RCC 7860 (cell line): Measurements from ENCODE around the gene SELENOO.
"Not testable (repeated sequence)": the region's sequence is repeated elsewhere in the genome, so short reads cannot be mapped to it uniquely, and the experiment has no call there.

ENCODE experiments used
- DNase-seq: peaks from one replicate; pipeline ENCODE4 v3.0.0-alpha.2; 2015; ENCODE audit warnings: low spot score
- FAIRE-seq: peaks from 2 replicates; lab custom pipeline; 2012; peaks lifted over from hg19 to GRCh38; lab: Jason Lieb, UNC

Gene SELENOO

DNA sequence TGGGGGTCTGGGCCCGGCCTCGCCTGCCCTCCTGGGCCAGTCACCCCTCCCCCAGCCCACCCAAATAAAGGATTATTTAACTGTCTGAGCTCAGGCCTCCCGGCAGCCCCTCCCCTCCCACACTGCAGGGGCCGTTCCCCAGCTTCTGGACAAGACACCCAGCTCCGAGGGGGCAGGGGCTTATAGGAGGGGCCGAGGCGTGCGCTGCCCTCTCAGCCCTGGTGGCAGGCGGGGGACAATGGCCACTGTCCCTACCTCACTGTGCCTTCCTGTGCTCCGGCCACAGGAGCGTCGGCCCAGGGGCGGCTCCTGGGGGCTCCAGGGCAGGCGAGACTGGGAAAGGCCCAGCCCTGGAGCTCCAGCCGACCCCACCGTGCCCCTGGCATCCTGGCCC lies 2.2 kb upstream of the SELENOO start:
- DNase-seq = no peak
- FAIRE-seq = no peak

DNA sequence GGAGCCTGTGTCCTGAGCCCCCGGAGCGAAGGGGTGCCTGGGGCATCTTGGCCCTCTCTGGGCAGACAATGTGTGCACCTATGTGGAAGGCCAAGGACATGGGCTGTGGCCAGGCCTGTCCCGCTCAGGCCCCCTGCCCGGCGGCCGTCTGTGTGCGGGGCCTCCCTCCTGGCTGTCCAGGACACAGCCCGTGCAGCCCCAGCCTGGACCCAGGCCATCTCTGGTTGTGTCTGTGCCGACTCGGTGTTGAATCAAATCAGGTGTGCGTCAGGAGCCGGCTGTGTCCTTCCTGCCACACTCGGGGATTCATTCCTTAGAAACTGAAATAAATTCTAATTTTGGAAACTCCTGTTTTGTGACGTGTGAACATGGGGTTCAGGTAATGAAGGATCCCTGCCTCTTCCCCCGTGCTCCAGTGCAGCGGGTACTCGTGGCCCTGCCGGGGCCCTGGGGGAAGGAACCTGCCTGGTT lies 1.5 kb upstream of the SELENOO start:
- FAIRE-seq (no peak), DNase-seq (no peak)

DNA sequence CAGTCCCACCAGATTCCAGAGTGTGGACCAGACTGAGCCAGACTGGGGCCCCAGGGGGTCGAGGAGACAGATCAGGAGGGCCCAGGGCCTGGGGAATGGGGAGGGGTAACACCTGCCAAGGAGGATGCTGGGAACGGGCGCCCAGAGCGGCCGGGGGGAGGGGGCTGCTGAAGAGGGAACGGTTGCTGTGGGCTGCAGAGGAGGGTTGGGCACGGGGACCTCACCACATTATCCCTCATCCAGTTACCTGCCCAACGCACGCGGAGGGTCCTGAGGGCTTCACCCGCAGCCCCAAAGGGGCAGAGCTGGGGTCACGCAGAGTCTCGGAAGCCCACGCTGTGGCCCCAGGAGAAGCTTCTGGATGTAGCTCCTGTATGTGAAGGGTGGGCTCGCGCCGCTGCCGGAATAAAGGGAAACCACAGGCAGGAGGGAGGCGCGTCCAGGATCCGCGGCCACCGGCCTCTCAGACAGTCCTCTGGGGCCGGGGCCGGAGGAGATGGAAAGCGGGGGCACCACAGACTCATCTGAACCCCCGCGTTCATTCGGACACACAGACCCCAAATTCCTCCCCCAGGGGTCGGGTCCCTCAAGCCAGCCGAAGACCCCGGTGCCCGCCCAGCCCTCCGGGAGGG lies 866 bp upstream of the SELENOO start:
- no peak for FAIRE-seq
- no peak for DNase-seq

DNA sequence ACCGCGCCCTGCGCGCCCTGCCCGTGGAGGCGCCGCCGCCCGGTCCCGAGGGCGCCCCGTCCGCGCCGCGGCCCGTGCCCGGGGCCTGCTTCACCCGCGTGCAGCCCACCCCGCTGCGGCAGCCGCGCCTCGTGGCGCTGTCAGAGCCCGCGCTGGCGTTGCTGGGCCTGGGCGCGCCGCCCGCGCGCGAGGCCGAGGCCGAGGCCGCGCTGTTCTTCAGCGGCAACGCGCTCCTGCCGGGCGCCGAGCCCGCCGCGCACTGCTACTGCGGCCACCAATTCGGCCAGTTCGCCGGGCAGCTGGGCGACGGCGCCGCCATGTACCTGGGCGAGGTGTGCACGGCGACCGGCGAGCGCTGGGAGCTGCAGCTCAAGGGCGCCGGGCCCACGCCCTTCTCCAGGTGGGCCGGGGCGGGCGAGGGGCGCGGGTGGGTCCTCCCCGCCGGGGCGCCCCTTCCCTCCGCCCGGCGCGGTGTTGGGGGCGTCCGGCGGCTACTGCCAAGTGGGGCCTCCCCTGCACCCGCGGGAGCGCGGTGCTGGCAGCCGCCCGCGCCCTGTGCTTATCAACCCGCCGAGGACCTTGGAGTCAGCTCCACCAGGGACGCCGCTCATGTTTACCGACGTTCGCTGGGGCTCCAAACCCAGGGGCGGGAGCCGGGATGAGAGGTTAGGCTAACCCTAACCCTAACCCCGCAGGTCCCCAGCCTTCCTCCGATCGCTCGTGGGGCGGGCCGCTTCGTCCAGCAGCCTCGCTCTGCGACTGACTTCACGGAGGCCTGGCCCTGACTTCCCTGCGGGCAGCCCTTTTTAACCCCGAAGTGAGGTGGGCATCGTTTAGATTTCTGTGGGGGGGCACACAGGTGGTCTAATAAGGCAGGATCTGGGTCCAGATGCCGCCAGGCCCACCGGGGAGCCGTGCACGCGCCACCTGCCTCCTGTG lies 649 bp downstream of the SELENOO start:
- FAIRE-seq (no peak), DNase-seq (no peak)

DNA sequence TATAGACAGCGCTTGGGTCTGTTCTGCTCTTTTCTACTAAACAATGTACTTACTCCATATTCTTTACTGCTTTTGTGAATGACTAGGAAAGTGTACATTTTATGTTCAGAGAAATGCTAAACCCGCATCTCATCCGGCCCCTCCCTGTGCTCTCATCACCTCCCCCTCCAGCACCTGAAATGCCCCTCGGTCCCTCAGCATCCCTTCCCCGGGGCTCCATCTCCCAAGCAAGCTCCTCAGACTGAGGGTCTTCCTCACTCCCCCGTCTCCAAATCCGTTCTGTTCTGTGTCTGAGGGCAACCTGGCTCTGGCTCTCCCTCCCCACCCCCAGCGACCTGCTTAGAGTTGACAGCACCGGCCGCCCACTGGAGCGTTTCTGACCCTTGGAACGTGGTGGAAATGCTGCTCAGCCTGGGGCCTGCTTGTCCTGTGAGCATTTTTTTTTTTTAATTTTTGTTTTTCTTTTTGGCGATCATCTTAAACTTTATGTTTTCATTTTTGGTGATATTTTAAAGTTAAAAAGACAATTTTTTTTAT lies 1.4 kb downstream of the SELENOO start:
- FAIRE-seq (no peak), DNase-seq (no peak)

DNA sequence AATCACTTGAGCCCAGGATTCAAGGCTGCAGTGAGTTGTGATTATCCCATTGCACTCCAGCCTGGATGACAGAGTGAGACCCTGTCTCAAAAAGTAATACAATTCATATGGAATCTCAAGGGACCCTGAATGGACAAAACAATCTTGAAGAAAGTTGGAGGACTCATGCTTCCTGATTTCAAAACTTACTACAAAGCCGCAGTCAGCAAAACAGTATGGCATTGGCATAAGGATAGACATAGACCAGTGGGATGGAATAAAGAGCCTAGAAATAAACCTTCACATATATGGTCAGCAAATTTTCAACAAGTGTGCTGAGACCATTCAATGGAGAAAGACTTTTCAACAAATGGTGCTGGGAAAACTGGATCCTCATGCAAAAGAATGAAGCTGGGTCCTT lies 2.5 kb downstream of the SELENOO start:
- FAIRE-seq = no peak
- no peak for DNase-seq

DNA sequence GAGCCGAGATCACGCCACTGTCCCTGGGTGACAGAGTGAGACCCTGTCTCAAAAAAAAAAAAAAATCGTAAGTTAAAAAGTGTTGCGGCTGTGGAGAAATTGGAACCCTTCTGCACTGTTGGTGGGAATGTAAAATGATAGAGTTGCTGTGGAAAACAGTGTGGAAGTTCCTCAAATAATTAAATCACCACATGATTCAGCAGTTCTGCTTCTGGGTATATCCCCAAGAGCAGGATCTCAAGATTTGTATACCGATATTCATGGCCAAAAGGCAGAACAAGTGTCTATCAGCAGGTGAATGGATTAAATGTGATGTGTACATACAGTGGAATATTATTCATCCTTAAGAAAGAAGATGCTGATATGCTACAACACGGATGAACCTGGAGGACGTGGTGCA lies 3.8 kb downstream of the SELENOO start:
- FAIRE-seq (no peak), DNase-seq (no peak)

DNA sequence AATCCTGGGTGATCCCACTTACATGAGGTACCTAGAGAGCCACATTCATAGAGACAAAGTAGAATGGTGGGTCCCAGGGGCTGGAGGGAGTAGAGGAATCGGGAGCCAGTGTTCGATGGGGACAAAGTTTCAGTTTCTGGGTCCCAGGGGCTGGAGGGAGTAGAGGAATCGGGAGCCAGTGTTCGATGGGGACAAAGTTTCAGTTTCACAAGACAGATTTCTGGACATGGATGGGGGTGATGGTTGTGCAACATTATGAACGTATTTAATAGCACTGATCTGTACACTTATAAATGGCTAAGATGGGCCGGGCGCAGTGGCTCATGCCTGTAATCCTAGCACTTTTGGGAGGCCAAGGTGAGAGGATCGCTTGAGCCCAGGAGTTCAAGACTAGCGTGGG lies 4.2 kb downstream of the SELENOO start:
- not testable (repeated sequence) for FAIRE-seq, DNase-seq

DNA sequence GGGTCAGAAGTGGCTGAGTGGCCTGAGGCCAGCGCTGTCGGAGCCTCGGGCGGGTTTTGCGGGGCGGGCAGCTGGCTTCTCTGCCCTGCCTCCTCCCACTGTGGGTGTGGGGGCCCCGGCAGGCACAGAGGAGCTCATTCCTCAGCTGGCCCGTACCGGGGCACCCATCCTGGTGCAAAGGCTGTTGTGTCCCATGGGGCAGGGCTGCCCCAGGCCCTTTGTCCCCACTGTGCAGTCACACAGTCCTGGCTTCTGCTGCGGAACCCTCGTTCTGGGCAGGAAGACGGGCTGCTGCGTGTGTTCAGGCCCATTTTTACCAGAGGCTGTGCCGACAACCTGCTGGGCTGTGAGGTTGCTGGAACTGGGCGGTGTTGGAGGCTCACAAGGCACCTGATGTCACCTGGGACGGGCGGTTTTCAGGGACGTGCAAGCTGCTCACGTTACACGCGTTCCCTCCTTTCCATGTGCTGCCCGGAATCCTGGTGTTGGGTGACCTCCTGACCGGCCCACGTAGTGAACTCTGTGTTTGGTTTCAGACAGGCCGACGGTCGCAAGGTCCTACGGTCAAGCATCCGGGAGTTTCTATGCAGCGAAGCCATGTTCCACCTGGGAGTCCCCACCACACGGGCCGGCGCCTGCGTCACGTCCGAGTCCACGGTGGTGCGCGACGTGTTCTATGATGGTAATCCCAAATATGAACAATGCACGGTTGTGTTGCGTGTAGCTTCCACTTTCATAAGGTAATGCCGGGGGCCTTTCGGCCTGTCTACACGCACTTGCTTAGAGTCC lies 5.2 kb downstream of the SELENOO start:
- DNase-seq (no peak), FAIRE-seq (no peak)

DNA sequence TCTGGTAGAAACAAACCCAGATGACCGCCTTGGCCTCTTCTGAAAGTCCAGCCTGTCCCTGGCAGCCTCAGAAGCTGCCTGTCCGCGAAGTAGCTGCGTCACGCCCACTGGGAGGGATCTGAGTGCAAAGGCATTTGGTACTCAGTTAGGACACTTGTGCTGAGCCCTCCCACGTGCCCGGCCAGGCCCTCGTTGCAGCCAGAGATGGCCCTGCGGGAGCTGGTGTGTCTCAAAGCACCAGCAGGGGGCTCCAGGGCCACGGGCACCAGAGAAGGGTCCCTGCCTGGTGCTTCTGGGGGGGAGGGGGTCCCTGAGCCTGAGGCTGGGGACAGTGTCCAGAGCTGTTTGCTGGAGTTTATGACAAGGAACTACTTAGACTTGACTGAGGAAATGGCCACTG lies 5.8 kb downstream of the SELENOO start:
- FAIRE-seq = no peak
- no peak for DNase-seq

DNA sequence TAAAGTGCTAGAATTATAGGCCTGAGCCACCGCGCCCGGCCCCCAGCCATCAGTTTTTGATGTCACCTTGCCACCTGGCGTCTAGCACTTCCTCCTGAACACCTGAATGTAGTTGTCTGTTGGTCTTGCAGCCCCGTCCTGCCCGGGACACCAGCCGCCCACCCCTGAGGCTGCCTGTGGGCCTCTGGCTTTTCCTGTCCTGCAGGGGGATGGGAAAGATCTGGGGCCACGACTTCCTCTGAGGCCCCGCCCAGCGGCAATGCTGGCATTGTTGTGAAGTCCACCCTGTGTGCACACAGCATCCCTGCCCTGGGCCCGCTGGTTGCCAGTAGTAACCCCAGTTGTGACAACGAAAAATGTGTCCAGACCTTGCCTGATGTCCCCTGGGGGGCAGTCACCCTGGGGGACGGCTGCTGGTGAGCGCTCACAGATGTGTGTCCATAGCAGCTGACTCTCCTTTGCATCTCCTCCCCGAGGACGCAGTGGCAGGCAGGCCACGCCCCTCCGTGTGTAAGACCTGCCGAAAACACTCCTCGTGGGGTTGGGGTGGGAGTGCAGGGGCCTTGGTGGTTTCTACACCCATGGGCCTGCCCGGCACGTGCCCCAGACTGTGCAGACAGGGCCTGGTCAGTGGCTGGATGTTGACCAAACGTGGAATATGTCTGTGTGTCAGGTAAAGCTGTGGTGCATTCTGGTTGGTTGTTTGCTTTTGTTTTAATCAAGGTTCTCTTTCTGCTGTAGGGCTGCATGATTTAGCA lies 6.8 kb downstream of the SELENOO start:
- FAIRE-seq = no peak

DNA sequence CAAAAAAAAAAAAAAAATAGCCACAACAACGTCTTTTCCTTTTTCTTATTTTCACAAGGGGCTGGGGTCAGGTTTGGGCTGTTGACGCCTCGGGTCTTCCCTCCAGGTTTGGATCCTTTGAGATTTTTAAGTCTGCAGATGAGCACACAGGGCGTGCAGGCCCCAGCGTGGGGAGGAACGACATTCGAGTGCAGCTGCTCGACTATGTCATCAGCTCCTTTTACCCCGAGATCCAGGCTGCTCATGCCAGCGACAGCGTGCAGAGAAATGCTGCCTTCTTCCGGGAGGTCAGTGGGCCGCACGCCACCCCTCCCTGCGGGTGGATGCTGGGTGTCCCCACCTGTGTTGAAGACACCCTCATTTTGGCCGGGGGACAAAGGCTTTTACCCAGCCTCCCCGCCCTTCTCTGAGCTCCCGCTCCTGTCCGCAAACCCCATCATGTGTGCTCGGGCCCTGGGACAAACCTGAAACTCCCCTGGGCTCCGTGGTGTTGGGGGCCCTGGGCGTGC lies 7.7 kb downstream of the SELENOO start:
- DNase-seq (no peak), FAIRE-seq (no peak)

More for the DNA sequence above, 6.8 kb downstream of the SELENOO start:
- no peak for DNase-seq

DNA sequence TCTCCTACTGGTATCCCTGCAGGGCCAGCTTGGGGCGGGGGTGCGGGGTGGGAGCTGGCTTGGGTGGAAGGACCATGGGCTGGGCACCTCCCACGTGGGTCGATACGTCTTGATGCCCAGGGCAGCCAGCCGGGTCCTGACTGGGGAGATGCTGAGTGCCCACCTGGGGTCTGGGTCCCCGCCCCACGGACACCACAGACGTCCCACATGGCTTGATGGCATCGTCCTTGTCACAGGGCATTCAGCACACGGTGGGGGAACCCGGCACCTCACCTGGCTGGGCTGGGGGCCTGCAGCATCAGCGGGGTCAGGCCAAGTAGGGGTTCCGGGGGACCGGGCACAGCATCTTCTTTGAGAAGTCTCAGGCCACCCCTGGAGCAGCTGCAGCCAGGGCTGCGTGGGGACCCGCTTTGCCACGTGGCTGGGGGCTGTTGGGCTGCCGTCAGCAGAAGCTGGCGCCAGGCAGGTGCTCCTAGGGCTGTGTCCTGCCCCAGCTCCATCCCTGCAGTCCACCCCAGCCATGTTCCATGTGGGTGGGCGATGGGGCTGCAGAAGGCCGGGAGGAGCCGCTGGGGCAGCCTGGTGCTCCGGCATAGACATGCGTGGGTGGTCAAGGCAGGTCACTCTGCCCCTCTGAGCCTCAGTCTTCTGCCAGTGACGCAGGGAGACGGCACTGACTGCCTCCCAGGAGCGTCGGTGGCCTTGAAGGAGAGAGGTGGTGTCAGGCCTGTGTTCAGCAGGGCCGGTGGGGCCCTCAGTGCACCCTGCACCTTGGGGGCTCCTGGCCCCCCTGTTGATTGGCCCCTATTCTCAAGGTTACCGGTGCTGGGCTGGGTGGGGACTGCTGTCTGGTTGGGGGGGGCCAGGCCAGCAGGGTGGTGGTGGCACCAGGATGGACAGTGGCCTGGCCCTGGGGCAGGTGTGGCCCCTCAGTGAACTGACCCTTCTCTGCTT lies 8.4 kb downstream of the SELENOO start:
- FAIRE-seq = no peak
- DNase-seq = no peak

DNA sequence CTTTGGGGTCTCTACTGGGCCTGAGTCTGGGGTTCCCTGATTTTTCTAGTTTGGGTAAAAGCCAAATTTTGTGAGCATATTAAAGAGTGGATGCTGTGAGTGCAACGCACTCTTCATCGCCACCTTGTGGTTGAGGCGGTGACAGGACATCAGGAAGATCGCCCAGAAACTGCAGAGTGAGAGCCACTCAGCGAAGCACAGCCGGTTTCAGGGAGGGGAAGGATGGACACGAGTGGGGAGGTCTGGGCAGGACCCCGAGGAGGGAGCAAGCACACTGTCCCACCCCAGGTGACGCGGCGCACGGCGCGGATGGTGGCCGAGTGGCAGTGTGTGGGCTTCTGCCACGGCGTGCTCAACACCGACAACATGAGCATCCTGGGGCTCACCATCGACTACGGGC lies 9.1 kb downstream of the SELENOO start:
- DNase-seq (peak; percentile 24), FAIRE-seq (no peak)

DNA sequence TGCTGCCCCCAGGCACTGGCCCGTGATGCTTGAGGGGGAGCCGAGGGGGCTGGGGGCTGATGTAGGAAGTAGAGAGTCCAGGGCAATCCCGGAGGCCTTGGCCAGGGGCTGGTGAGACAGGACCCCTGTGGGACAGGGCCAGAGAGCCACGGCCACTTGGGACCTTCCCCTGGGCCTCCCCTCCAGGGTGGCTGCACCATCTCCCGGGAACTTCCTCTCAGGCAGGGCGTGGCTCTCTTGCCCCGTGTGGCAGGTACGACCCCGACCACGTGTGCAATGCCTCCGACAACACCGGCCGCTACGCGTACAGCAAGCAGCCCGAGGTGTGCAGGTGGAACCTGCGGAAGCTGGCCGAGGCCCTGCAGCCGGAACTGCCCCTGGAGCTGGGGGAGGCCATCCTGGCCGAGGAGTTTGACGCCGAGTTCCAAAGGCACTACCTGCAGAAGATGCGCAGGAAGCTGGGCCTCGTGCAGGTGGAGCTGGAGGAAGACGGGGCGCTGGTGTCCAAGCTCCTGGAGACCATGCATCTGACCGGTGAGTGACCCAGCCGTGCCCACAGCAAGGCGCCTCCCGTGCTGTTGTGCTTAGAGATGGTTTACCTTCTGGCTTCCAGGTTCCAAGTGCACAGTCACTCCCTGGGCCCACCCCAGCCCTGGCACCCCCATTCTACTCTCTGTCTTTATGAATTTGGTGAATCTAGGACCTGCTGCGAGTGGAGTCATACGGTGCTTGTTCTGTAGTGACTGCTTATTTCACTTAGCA lies 9.7 kb downstream of the SELENOO start:
- DNase-seq (no peak), FAIRE-seq (no peak)

DNA sequence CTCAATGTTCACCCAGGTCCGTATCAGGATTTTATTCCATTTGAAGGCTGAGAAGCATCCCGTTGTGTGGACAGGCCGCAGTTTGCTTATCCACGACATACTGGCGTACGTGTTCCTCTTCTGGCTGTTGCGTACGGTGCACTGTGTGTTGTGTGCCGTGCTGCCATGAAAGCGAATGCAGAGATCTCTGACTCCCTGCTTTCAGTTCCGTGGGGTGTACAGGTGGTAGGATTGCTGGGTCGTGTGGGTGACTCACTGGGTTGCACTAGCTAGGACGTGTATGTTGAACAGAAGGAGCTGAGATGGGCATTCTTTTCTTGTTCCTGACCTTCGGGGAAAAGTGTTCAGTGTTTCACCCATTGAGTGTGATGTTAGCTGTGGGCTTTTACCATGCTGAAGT lies 10.3 kb downstream of the SELENOO start:
- DNase-seq = no peak
- no peak for FAIRE-seq

DNA sequence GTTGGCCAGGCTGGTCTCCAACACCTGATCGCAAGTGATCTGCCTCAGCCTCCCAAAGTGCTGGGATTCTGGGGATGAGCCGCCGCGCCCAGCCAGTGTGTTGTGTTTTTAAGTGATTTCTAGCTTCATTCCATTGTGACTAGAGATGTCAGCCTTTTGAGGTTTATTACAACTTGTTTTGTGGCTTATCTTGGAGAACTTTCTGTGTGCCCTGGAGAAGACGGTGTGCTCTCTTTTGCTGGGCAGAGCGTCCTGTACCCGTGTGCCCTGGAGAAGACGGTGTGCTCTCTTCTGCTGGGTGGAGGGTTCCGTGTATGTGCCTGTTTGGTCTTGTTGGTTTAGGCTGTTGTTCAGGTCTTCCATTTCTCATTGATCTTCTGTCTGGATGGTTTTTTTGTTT lies 12.5 kb downstream of the SELENOO start:
- FAIRE-seq = no peak

DNA sequence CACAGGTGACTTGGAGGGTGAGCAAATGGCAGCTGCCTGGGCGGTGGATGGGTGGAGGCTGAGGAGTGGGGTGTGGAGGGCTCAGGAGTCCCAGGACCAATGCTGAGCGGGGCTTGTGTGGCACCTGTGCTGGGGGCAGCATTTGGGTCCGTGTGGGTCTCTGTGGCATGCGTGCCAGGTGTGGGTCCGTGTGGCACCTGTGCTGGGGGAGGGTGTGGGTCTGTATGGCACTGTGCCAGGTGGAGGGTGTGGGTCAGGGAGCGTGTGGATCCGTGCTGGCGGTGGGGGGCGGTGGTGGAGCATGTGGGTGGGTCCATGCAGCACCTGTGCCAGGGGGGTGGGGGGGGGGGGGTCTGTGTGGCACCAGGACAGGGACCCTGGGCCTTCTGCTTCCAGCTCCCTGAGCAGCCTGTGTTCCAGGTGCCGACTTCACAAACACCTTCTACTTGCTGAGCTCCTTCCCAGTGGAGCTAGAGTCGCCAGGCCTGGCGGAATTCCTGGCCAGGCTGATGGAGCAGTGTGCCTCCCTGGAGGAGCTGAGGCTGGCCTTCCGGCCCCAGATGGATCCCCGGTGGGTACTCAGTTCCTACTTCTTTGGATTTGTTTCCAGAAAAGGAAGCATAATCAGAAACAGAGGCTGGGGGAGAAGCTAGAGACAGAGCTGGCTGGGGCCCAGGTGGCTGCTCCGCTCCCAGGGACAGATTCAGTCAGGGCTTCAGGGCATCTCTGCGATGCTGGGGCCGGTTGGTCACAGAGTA lies 14.7 kb downstream of the SELENOO start:
- FAIRE-seq = no peak
- DNase-seq = no peak

More for the DNA sequence above, 12.5 kb downstream of the SELENOO start:
- DNase-seq = no peak
